Endothelial cell of umbilical vein (primary cell): Measurements from ENCODE around the gene RGS6. TPM values are rescaled to one million over a fixed set of nuclear protein-coding genes. Genes with fewer than 3 reads are reported as not detected.

Experiments used
- BruUV-seq: library from RNA; stranded (reverse); fragments of 400-500 nt; replicated peaks from 2 replicates; lab custom pipeline; 2021; lab: Mats Ljungman, UMichigan
- CTCF ChIA-PET: fragments of 300-600, 350-600 bp; sonication (Branson Sonifier 250); formaldehyde crosslinking; loops from one replicate; lab custom pipeline; 2021; ENCODE audit warnings: antibody characterized with exemption, inconsistent platforms; lab: Charles Lee
- POLR2A ChIA-PET: fragments of 300-600, 350-600 bp; sonication (Branson Sonifier 250); formaldehyde crosslinking; loops from one replicate; lab custom pipeline; 2021; ENCODE audit warnings: antibody characterized with exemption, inconsistent platforms; lab: Charles Lee
- DNase-seq: peaks from one replicate; pipeline ENCODE4 v3.0.0-alpha.2; 2011; ENCODE audit warnings: low read depth, low spot score
- FAIRE-seq: peaks from 2 replicates; lab custom pipeline; 2011; peaks lifted over from hg19 to GRCh38; lab: Jason Lieb, UNC
- H2AFZ ChIP-seq: 2 replicates; pipeline ENCODE4 v1.6.0; 2012; ENCODE audit warnings: low read depth, low read length, control low read depth, inconsistent platforms
- H3K27ac ChIP-seq: 2 replicates; pipeline ENCODE4 v1.5.1; 2011; ENCODE audit warnings: low read depth, mild to moderate bottlenecking, control low read depth, low read length, moderate library complexity; ENCODE audit not compliant: insufficient read depth
- H3K27me3 ChIP-seq, 2 experiments: 2 replicates each; pipeline versions ENCODE4 v1.6.0 to v1.6.1; 2011; ENCODE audit warnings: low read length in 2 of 2, mixed read lengths in 1 of 2; ENCODE audit not compliant: control insufficient read depth in 2 of 2, insufficient read depth in 2 of 2
- H3K36me3 ChIP-seq, 2 experiments: 2 replicates in 1 of 2; 3 replicates in 1 of 2; pipeline ENCODE4 v1.5.1; 2011; ENCODE audit warnings: low read length in 2 of 2, mild to moderate bottlenecking in 1 of 2, moderate library complexity in 1 of 2; ENCODE audit not compliant: control insufficient read depth in 2 of 2, insufficient read depth in 2 of 2; ENCODE audit errors: extremely low read depth in 1 of 2
- H3K4me1 ChIP-seq: 3 replicates; pipeline ENCODE4 v1.5.1; 2011; ENCODE audit warnings: mild to moderate bottlenecking, low read length; ENCODE audit not compliant: control insufficient read depth, insufficient read depth; ENCODE audit errors: extremely low read depth
- H3K4me2 ChIP-seq: 2 replicates; pipeline ENCODE4 v1.6.1; 2011; ENCODE audit warnings: low read length, control low read depth, mixed read lengths; ENCODE audit not compliant: insufficient read depth
- H3K4me3 ChIP-seq, 3 experiments: fragments of 200-600 bp in 1 of 3; sonication (generic), shearing (Covaris generic) in 1 of 3; replicated peaks in 1 of 3; 2 replicates each; pipeline ENCODE4 v1.5.1; 2011 to 2016; ENCODE audit warnings: control low read depth in 3 of 3, low read length in 3 of 3, mild to moderate bottlenecking in 2 of 3, inconsistent platforms in 1 of 3, low read depth in 1 of 3, moderate library complexity in 1 of 3; ENCODE audit not compliant: insufficient read depth in 1 of 3
- H3K79me2 ChIP-seq: 2 replicates; pipeline ENCODE4 v1.6.0; 2012; ENCODE audit warnings: low read length, inconsistent platforms; ENCODE audit not compliant: control insufficient read depth, insufficient read depth
- H3K9ac ChIP-seq: replicated peaks from 2 replicates; pipeline ENCODE3; 2011; ENCODE audit warnings: low read length, control low read depth; ENCODE audit not compliant: insufficient read depth; ENCODE audit errors: extremely low read depth
- H3K9me1 ChIP-seq: replicated peaks from 3 replicates; pipeline ENCODE4 v1.6.0; 2011; ENCODE audit warnings: mild to moderate bottlenecking, low read length; ENCODE audit not compliant: control insufficient read depth, insufficient read depth; ENCODE audit errors: extremely low read depth
- H3K9me3 ChIP-seq: replicated peaks from 2 replicates; pipeline ENCODE4 v1.5.1; 2012; ENCODE audit warnings: low read length, inconsistent platforms; ENCODE audit not compliant: control insufficient read depth, insufficient read depth
- H4K20me1 ChIP-seq: replicated peaks from 2 replicates; pipeline ENCODE3; 2011; ENCODE audit warnings: mild to moderate bottlenecking, low read length; ENCODE audit not compliant: control insufficient read depth, insufficient read depth; ENCODE audit errors: extremely low read depth
- GATA2 ChIP-seq: IDR thresholded peaks from 2 replicates; pipeline ENCODE4 v1.7.0; 2011; ENCODE audit warnings: low read depth, mild to moderate bottlenecking, moderate library complexity, mixed read lengths, low read length; ENCODE audit not compliant: insufficient read length, insufficient read depth
- MYC ChIP-seq: IDR thresholded peaks from one replicate; pipeline ENCODE4 v1.6.1; 2011; ENCODE audit warnings: mild to moderate bottlenecking, low read depth, low read length
- dilution Hi-C: fragments of 300-500 bp; cut with MboI; formaldehyde crosslinking; loops from one replicate; pipeline ENCODE4 v1.15.0; 2019; ENCODE audit warnings: low sequenced_read_pairs; ENCODE audit not compliant: extremely low pct_ligation_motif_present
- intact Hi-C: fragments of 100-400 bp; cut with micrococcal nuclease; formaldehyde crosslinking; loops from one replicate; pipeline ENCODE4 v1.10.0; 2022
- polyA plus RNA-seq, 4 experiments: library from polyadenylated mRNA; depleted of rRNA in 3 of 4; stranded (reverse) in 3 of 4; unstranded in 1 of 4; fragments of >200 nt; gene quantifications; 2 replicates each; pipeline versions ENCODE4 v1.2.1 to v1.2.3, GENCODE V29; 2011 to 2012; ENCODE audit warnings: missing spikeins in 1 of 4
- total RNA-seq: library from RNA; stranded (reverse); gene quantifications from 2 replicates; pipeline ENCODE4 v1.2.3, GENCODE V29; 2021
- TF ChIP-seq, protein P1 (sequence below): IDR thresholded peaks from 2 replicates; pipeline ENCODE4 v1.6.1; 2011; ENCODE audit not compliant: insufficient read depth, insufficient read length
- TF ChIP-seq, protein P2 (sequence below), 2 donors: IDR thresholded peaks; 1 replicate in 1 of 2; 2 replicates in 1 of 2; pipeline ENCODE4 v1.5.1; 2011; ENCODE audit warnings: low read length in 2 of 2, mild to moderate bottlenecking in 2 of 2, moderate library complexity in 2 of 2, control low read depth in 1 of 2, inconsistent platforms in 1 of 2, low read depth in 1 of 2; ENCODE audit not compliant: insufficient read depth in 1 of 2; ENCODE audit errors: extremely low read depth in 1 of 2

Gene RGS6
- total and polyA plus RNA-seq, 2 donors (not counting 3 experiments of a cell fraction or from before 2014, with no cell fraction given), result not detected

GRCh38 chr14:72594099-72594901 is 662.1 kb downstream of the RGS6 start:
- dilution Hi-C loops, result no loop called here
- FAIRE-seq, result no peak

More at GRCh38 chr14:72594099-72594901, 662.1 kb downstream of the RGS6 start:
- peaks cover 10 to 12% of the 10 kb centered on the region in 2 experiments for H3K27me3 ChIP-seq
- no peaks in the 10 kb centered on the region for H3K36me3 ChIP-seq
- TF ChIP-seq MYC, result no peak
- TF ChIP-seq, protein P1, sequence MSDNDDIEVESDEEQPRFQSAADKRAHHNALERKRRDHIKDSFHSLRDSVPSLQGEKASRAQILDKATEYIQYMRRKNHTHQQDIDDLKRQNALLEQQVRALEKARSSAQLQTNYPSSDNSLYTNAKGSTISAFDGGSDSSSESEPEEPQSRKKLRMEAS, result no peak
- no peak for TF ChIP-seq GATA2
- TF ChIP-seq, protein P2, sequence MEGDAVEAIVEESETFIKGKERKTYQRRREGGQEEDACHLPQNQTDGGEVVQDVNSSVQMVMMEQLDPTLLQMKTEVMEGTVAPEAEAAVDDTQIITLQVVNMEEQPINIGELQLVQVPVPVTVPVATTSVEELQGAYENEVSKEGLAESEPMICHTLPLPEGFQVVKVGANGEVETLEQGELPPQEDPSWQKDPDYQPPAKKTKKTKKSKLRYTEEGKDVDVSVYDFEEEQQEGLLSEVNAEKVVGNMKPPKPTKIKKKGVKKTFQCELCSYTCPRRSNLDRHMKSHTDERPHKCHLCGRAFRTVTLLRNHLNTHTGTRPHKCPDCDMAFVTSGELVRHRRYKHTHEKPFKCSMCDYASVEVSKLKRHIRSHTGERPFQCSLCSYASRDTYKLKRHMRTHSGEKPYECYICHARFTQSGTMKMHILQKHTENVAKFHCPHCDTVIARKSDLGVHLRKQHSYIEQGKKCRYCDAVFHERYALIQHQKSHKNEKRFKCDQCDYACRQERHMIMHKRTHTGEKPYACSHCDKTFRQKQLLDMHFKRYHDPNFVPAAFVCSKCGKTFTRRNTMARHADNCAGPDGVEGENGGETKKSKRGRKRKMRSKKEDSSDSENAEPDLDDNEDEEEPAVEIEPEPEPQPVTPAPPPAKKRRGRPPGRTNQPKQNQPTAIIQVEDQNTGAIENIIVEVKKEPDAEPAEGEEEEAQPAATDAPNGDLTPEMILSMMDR (IDR thresholded peaks at IDR 0.05; ENCODE audit: extremely low read depth in 1 of 2, insufficient read depth in 1 of 2, low read depth in 1 of 2, low read length in 2 of 2), result no peak
- H3K4me1 ChIP-seq, result no peaks in the 10 kb centered on the region
- no peak overlapping the region for H3K4me2 ChIP-seq
- intact Hi-C loops, result no loop called here
- BruUV-seq, result no TSS peak
- no peak overlapping the region for H3K9ac ChIP-seq
- no peak overlapping the region for H2AFZ ChIP-seq
- H3K9me1 ChIP-seq, result no peaks in the 10 kb centered on the region
- H3K27ac ChIP-seq, result no peak overlapping the region
- H3K9me3 ChIP-seq, result no peaks in the 10 kb centered on the region
- H3K4me3 ChIP-seq, result no peak overlapping the region
- no peak for DNase-seq
- POLR2A ChIA-PET, result no interaction called here
- no peaks in the 10 kb centered on the region for H4K20me1 ChIP-seq
- CTCF ChIA-PET, result interaction anchor here (1.1 kb wide), 1 partner anchor 80 kb away, joined by 3 read pairs; no protein-coding TSS in a partner anchor
- H3K79me2 ChIP-seq, result no peaks in the 10 kb centered on the region
